ENCODE data around the gene KIAA0408. TPM values are rescaled to one million over a fixed set of nuclear protein-coding genes. Genes with fewer than 3 reads are reported as not detected.
A peak's percentile ranks its signal among the peaks of the same experiment; 100 is the strongest.

Gene KIAA0408
- total RNA-seq (2014; rRNA removed; shearing (Covaris generic)) (1.4 and 3.2 TPM in 2 replicates), polyA plus RNA-seq (2016; fragmentation: Nextera tagmentation; extraction: Ambion mirVana) (0.39 and 1.1 TPM in 2 replicates)

DNA sequence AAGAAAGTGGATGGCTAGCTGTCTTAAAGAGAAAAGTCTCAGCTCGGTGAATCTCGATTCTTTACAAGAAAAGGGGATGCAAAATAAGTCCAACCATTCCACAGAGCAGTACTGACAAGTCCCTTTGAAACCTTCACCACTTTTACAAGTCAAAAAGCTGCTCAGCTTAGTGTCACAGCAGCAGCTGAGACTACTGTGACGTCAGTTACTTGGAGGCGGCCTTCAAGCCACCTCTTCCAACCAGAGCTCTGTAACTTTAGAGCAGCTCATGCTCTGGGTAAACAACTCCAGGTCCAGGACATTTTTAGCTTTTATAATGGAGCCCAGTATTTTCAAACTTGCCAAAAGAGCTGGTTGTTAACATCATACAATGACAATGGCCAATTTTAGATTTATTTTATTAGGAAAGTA, at the start of gene KIAA0408:
KIAA0408 (minus strand) TSS at position 159 of the 411 bp plus-strand sequence. CDS start 5,408 bp downstream, outside the sequence.
- Histone ChIP-seq H3K4me3 (peak within 1 kb of the TSS; percentile 32), H3K9ac (peak within 1 kb of the TSS; percentile 57), H3K9me3 (ENCODE audit: low read depth) (no peaks in the 10 kb centered on the region), H3K27me3 (replicated peaks; ENCODE audit: insufficient read depth) (no peaks in the 10 kb centered on the region), H3F3A (ENCODE audit: insufficient read depth) (peaks cover 35% of the 10 kb centered on the region), H3K9me2 (ENCODE audit: insufficient read depth) (no peaks in the 10 kb centered on the region), H3K79me2 (ENCODE audit: insufficient read depth) (no peaks in the 10 kb centered on the region), H3K4me2 (ENCODE audit: unreplicated experiment) (peak within 1 kb of the TSS; percentile 70), H3K4me1 (ENCODE audit: insufficient read depth) (peaks cover 35% of the 10 kb centered on the region), H2AFZ (peak within 1 kb of the TSS; percentile 64), H3K27ac (peak within 1 kb of the TSS; percentile 67), H3K36me3 (ENCODE audit: low read depth) (no peaks in the 10 kb centered on the region), H4K20me1 (ENCODE audit: insufficient read depth) (no peaks in the 10 kb centered on the region)
- 5 to 6% methylated on average over 4 of the region's 4 CpGs for WGBS, 2 experiments (ENCODE audit: low coverage in 1 of 2, low lambda C conversion rate in 2 of 2, missing lambda C conversion rate in 2 of 2)
- peak; percentile 67 for DNase-seq
- in situ Hi-C loops (cut with MboI), result no loop called here
- TF ChIP-seq EZH2phosphoT487 (IDR thresholded peaks at IDR 0.05; ENCODE audit: insufficient read depth, low read depth), result no peak
- no peak for TF ChIP-seq EZH2 (IDR thresholded peaks at IDR 0.05; ENCODE audit: insufficient read depth, poor library complexity, severe bottlenecking)

DNA sequence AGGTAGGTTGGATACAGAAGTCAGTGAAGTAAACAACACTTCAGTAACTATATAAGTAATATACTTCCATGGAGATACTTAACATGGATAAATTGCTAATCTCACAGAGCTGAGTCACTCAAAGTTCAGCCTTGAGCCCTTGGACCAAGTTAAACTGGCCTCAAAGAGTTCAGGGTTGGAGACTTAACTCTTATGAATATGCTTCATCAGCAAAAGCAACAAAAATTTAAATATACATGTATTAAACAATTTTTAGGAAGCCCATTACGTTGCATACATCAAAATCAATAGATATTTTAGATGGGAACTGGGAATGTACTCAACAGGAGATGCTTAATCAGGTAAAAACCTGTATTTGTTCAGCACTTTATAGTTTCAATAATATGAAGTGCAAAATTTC, 47.7 kb upstream of the KIAA0408 start:
- H3K79me2 ChIP-seq (ENCODE audit: insufficient read depth), result no peaks in the 10 kb centered on the region
- H3K4me3 ChIP-seq, result no peak overlapping the region
- TF ChIP-seq EZH2 (IDR thresholded peaks at IDR 0.05; ENCODE audit: insufficient read depth, poor library complexity, severe bottlenecking), result no peak
- WGBS, 2 experiments (ENCODE audit: low coverage in 1 of 2, low lambda C conversion rate in 2 of 2, missing lambda C conversion rate in 2 of 2), result 70 to 88% methylated on average over 1 of the region's 1 CpG
- no peak overlapping the region for H3K9ac ChIP-seq
- H3K4me1 ChIP-seq (ENCODE audit: insufficient read depth), result no peaks in the 10 kb centered on the region
- H3K27me3 ChIP-seq (replicated peaks; ENCODE audit: insufficient read depth), result no peaks in the 10 kb centered on the region
- no peak for DNase-seq
- H3K4me2 ChIP-seq (ENCODE audit: unreplicated experiment), result no peak overlapping the region
- no peaks in the 10 kb centered on the region for H3K9me3 ChIP-seq (ENCODE audit: low read depth)
- H3K36me3 ChIP-seq (ENCODE audit: low read depth), result 0 out of 2 replicates have a peak, but pooled peaks cover 3% of the 10 kb centered on the region
- H2AFZ ChIP-seq, result no peak overlapping the region
- H3K9me2 ChIP-seq (ENCODE audit: insufficient read depth), result no peaks in the 10 kb centered on the region
- H4K20me1 ChIP-seq (ENCODE audit: insufficient read depth), result no peaks in the 10 kb centered on the region
- H3F3A ChIP-seq (ENCODE audit: insufficient read depth), result no peaks in the 10 kb centered on the region
- in situ Hi-C loops (cut with MboI), result no loop called here
- H3K27ac ChIP-seq, result no peak overlapping the region

DNA sequence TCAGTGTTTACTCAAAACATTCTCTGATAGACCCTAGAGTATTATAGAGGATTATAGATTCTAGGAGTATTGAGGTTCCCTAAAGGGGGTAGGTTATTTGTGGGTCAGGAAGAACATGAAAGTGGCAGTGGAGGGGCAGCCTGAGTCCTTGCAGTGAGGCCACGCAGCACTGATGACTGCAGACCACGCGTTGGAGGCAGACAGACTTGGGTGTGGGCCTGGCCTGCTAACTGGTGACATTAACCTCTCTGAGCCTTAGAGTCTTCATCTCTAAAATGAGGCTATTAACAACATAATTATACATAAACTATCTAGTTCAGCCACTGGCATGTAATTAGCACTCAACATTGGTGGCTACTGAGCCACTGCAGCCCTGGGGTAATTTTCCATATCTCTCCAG, 43.8 kb upstream of the KIAA0408 start:
- in situ Hi-C loops (cut with MboI), result no loop called here
- WGBS, 2 experiments (ENCODE audit: low coverage in 1 of 2, low lambda C conversion rate in 2 of 2, missing lambda C conversion rate in 2 of 2), result 92 to 97% methylated on average over 3 of the region's 3 CpGs
- TF ChIP-seq EZH2phosphoT487 (IDR thresholded peaks at IDR 0.05; ENCODE audit: insufficient read depth, low read depth) (no peak), EZH2 (IDR thresholded peaks at IDR 0.05; ENCODE audit: insufficient read depth, poor library complexity, severe bottlenecking) (no peak)
- Histone ChIP-seq H3K27ac (no peak overlapping the region), H4K20me1 (ENCODE audit: insufficient read depth) (no peaks in the 10 kb centered on the region), H3K4me1 (ENCODE audit: insufficient read depth) (no peaks in the 10 kb centered on the region), H3K9me3 (ENCODE audit: low read depth) (no peaks in the 10 kb centered on the region), H3K36me3 (ENCODE audit: low read depth) (no peaks in the 10 kb centered on the region), H2AFZ (no peak overlapping the region), H3K9ac (no peak overlapping the region), H3K4me2 (ENCODE audit: unreplicated experiment) (no peak overlapping the region), H3K79me2 (ENCODE audit: insufficient read depth) (no peaks in the 10 kb centered on the region), H3K4me3 (no peak overlapping the region), H3K27me3 (replicated peaks; ENCODE audit: insufficient read depth) (no peaks in the 10 kb centered on the region), H3K9me2 (ENCODE audit: insufficient read depth) (no peaks in the 10 kb centered on the region), H3F3A (ENCODE audit: insufficient read depth) (no peaks in the 10 kb centered on the region)
- DNase-seq, result no peak

DNA sequence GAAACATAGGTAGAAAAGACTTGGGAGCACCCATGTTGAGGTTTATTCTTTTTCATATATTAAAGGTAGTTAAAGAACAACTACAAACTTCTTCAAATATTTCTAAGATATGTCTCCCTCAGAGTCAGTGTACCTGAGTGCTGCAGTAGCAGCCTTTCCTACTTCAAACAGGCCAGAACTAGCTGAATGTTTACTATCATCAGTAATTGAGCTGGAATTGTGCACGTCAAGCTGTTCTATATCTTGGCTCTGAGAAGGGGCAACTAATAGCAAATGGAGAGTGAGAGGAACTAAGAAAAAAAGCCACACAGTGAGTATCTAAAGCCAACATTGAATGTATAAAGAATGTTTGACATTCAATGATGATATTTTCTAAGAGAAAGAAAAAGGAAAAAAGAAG, 38.2 kb upstream of the KIAA0408 start:
- no peak overlapping the region for H3K4me2 ChIP-seq (ENCODE audit: unreplicated experiment)
- no peak for TF ChIP-seq EZH2 (IDR thresholded peaks at IDR 0.05; ENCODE audit: insufficient read depth, poor library complexity, severe bottlenecking)
- no peak for TF ChIP-seq EZH2phosphoT487 (IDR thresholded peaks at IDR 0.05; ENCODE audit: insufficient read depth, low read depth)
- H3K9ac ChIP-seq, result no peak overlapping the region
- no peaks in the 10 kb centered on the region for H3F3A ChIP-seq (ENCODE audit: insufficient read depth)
- no peak overlapping the region for H3K27ac ChIP-seq
- no peaks in the 10 kb centered on the region for H3K36me3 ChIP-seq (ENCODE audit: low read depth)
- in situ Hi-C loops (cut with MboI), result no loop called here
- H2AFZ ChIP-seq, result no peak overlapping the region
- H3K27me3 ChIP-seq (replicated peaks; ENCODE audit: insufficient read depth), result no peaks in the 10 kb centered on the region
- no peaks in the 10 kb centered on the region for H3K4me1 ChIP-seq (ENCODE audit: insufficient read depth)
- no peak overlapping the region for H3K4me3 ChIP-seq
- WGBS, 2 experiments (ENCODE audit: low coverage in 1 of 2, low lambda C conversion rate in 2 of 2, missing lambda C conversion rate in 2 of 2), result 53 to 65% methylated on average over 1 of the region's 1 CpG
- DNase-seq, result no peak
- no peaks in the 10 kb centered on the region for H3K9me2 ChIP-seq (ENCODE audit: insufficient read depth)
- H3K79me2 ChIP-seq (ENCODE audit: insufficient read depth), result no peaks in the 10 kb centered on the region
- no peaks in the 10 kb centered on the region for H3K9me3 ChIP-seq (ENCODE audit: low read depth)
- no peaks in the 10 kb centered on the region for H4K20me1 ChIP-seq (ENCODE audit: insufficient read depth)

DNA sequence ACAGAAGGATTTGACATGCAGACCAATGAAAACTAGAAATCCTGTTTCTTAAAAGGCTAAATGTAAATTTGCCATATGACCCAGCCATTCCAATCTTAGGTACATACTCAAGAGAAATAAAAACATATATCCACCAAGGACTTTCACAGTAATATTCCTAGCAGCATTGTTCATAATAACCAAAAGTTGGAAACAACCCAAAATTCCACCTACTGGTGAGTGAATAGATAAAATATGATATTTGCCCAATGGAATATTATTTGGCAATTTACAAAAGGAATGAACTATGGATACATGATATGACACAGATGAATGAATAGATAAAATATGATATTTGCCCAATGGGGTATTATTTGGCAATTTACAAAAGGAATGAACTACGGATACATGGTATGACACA, 37.3 kb upstream of the KIAA0408 start:
- H3K9me2 ChIP-seq (ENCODE audit: insufficient read depth), result no peaks in the 10 kb centered on the region
- peak; percentile 27 for DNase-seq

More for the DNA sequence above, 37.3 kb upstream of the KIAA0408 start:
- H3K36me3 ChIP-seq (ENCODE audit: low read depth), result no peaks in the 10 kb centered on the region
- in situ Hi-C loops (cut with MboI), result no loop called here
- H3K79me2 ChIP-seq (ENCODE audit: insufficient read depth), result no peaks in the 10 kb centered on the region
- H3K4me1 ChIP-seq (ENCODE audit: insufficient read depth), result no peaks in the 10 kb centered on the region
- no peak overlapping the region for H3K4me3 ChIP-seq
- no peak for TF ChIP-seq EZH2phosphoT487 (IDR thresholded peaks at IDR 0.05; ENCODE audit: insufficient read depth, low read depth)
- no peak for TF ChIP-seq EZH2 (IDR thresholded peaks at IDR 0.05; ENCODE audit: insufficient read depth, poor library complexity, severe bottlenecking)
- H3K4me2 ChIP-seq (ENCODE audit: unreplicated experiment), result no peak overlapping the region
- WGBS, 2 experiments (ENCODE audit: low coverage in 1 of 2, low lambda C conversion rate in 2 of 2, missing lambda C conversion rate in 2 of 2), result 61 to 74% methylated on average over 1 of the region's 1 CpG
- H4K20me1 ChIP-seq (ENCODE audit: insufficient read depth), result no peaks in the 10 kb centered on the region
- no peak overlapping the region for H3K9ac ChIP-seq
- no peaks in the 10 kb centered on the region for H3F3A ChIP-seq (ENCODE audit: insufficient read depth)
- no peak overlapping the region for H3K27ac ChIP-seq
- H3K9me3 ChIP-seq (ENCODE audit: low read depth), result no peaks in the 10 kb centered on the region
- H2AFZ ChIP-seq, result no peak overlapping the region
- H3K27me3 ChIP-seq (replicated peaks; ENCODE audit: insufficient read depth), result no peaks in the 10 kb centered on the region
